IPS-NIHi7 (cell line): ENCODE measurements around the gene GNB1L.
A peak's percentile ranks its signal among the peaks of the same experiment; 100 is the strongest.

Source experiments
- DNase-seq: peaks from one replicate; pipeline ENCODE4 v3.0.0; 2012; ENCODE audit warnings: mixed read lengths; ENCODE audit errors: extremely low spot score

The GNB1L gene

DNA sequence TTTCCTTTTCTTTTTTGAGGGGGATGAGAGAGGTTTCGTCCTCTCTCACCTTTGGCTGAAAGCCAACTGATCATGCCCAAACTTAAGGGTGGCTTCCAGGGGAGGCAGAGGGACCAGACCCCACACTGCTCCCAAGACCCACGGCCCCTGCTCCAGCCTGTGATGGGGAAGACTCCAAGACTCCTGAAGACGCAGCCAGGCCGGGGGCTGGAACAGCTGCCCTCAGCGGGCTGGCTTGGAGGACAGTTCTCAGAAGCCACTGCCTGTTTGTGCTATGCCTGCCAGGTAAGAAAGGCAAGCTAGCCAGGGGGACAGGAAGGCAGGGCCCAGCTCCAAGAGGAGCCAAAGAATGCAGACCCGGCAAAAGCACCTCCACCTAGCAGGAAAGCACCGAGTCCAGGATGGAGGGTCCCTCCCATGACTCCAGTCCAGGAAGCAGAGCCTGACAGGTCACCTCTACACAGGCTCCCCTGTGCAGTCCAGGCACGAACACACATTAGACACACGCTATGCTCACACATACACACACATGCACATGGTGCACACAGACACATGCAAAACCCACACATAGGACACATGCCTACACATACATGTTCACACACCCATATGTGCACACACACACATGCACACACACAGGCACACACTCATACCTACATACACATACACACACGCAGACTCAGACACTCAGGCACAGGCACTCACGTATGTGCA, 31.3 kb downstream of the GNB1L start:
- DNase-seq, result no peak

DNA sequence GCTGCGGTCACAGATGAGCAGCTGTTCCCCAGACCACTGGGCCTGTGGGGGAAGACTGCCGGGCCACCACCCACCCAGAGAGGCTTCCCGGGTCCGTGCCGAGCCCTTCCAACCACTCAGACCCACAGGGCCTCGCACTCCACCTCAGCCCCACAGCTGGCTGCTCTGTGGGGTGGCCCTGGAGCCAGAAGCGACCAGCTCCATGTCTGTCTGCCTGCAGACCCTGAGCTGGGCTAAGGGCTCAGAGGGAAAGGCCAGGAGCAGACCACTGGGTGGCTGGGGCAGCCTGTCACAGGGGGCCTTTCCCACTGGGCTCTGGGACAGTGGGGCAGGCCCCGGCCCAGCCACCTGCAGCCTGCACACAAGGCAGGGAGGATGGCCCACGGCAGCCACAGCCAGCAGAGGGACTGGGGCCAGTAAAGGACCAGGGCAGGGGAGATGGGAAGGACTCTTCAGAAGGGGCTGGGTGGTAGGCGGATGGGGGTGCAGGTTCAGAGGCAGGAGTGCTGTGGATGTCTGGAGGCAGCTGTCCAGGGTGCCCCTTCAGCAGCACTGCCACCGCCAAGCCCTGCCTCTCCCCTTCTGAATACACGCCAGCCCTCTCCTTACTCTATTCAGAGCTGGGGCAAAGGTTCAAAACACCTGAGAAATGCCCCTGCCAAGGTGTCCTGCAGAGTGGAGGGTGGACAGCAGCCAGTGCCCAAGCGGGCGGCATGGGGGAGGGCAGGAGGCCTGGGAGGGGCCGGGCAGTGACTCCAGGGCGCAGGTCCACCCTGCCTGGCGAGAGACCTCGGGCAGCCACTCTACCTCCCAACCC, 32.2 kb downstream of the GNB1L start:
- no peak for DNase-seq

DNA sequence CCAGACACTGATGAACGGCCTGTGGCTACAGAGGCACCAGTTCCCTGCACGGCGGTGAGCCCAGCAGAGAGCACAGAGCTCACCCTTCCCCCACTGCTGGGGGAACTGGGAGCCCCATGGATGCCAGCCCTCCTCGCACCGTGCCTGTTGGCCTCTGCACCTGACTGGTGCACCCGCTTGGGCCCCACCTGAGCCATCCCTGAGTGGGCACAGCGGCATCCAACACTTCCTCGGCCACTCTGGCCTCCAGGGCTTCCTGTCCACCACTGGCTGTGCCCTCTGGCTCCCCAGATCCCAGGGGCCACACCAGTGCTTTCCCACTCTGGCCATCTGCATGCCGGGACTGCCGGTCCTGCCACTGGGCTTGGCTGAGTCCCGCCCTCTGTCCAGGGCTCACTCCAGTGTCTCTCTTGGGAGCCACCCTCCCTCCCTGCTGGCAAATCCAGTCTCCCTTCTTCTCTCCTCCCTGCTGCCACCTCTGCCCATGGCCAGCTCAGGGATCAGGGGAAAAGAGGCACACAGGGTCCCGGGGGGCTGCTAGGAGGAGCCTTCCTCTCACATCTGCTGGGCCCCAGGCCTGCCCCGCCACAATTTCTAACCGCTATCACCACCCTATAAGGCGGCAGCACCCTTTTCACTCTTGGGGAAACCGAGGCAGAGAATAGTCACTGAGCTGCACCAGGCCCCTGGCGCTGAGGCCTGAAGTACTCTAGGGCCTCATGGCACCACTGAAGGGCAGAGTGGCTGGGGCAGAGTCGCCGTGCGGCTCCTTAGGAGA, 33.0 kb downstream of the GNB1L start:
- no peak for DNase-seq

DNA sequence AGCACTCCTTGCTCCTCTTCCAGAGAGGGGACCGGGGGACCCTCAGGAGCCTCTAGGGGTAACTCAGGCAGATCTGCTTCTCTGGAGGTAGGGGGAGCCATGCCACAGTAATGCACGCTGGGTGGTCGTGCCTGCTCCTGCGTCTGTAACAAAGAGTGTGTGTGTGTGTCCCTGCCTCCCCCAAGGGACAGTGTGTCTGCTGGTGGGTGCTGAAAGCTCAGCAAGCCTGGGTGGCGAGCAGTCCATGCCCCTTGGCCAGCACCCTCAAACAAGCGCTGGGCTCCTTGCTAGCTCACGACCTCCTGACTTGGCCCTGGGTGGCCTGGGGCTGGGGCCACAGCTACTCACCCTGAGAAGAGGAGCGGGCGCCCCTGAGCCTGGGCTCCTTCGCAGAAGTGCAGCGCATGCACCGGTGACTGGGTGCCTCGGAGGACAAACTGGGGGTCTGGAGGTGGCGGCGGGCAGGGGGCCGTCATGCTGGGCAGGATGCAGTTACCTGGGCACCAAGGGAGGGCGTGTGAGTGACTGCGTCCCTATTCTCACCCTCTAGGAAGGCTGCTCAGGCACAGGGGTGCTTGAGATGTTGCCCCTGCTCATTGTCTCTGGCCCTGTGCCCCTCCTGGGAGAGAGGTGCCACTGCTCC, 33.7 kb downstream of the GNB1L start:
- peak; percentile 58 for DNase-seq

- no peak for DNase-seq
Measured at GRCh38 chr22:19819911-19820879, 34.5 kb downstream of the GNB1L start.

DNA sequence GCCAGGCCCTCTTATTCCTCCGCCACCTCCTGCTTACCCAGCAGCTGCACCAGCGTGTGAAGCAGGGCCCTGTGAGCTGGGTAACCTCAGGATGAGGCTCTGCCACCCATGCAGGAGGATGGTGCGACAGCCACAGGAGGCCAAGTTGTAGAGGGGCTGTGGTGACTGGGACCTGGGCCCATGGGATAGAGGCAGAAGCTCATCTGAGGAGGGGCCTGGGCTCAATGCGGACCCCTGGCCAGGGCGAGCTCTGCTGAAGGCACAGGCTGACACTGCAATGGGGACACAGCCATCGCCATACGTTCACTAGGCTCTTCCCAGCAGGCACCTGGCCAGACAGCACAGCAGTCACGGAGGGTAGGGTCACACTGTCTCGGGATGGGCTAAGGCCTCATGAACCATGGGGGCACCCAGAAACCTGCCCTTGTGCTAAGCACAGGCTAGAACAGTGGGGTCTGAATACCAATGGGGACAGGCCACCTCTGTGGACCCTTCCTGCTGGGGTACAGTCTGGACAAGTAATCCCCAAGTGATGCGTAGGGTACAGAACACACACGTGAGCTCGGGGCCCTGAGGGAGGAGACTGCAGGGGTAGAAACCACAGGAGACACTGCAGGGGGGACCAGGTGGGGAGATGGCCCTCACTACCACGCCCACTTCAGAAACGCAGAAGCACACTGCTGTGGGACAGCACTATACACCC, 35.3 kb downstream of the GNB1L start:
- DNase-seq, result no peak

DNA sequence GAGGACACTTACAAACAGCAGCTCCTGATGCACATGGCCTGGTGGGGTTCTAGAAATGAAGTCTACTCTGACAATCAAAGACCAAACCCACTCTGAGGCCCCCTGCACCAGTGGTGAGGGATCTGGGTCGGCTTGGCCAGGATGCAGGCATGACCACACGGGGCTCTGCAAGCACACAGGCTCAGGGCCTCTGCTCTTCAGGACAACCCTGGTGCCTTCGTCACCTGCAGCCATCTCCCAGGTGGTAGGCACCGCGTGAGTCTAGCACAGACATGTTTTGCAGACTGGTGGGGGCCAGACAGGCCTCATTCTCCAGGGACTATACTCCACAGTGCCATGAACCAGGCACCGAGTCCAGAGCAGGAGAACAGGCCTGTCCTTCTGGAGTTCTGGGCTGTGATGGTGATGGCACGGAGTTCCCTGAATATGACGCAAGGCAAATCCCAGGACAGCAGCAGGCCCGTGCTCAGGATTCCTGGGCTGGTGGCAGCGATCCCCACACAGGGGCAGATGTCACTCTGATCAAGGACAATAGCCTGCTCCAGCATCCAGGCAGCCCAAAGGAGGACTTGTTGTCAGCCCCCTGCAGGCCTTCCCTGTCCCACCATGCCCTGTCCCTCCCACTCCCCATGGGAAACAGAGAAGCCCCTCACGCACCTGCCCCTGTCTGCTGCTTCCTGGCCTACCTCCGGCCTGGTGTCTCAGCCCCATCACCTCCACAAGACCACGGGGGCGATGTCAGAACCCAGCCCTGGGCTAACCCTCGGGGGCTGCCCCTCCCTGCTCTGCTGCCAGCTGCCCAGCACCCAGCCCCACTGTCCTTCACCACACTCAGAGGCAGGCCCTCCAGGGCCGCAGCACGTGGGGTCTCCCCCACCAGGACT, 36.1 kb downstream of the GNB1L start:
- no peak for DNase-seq

DNA sequence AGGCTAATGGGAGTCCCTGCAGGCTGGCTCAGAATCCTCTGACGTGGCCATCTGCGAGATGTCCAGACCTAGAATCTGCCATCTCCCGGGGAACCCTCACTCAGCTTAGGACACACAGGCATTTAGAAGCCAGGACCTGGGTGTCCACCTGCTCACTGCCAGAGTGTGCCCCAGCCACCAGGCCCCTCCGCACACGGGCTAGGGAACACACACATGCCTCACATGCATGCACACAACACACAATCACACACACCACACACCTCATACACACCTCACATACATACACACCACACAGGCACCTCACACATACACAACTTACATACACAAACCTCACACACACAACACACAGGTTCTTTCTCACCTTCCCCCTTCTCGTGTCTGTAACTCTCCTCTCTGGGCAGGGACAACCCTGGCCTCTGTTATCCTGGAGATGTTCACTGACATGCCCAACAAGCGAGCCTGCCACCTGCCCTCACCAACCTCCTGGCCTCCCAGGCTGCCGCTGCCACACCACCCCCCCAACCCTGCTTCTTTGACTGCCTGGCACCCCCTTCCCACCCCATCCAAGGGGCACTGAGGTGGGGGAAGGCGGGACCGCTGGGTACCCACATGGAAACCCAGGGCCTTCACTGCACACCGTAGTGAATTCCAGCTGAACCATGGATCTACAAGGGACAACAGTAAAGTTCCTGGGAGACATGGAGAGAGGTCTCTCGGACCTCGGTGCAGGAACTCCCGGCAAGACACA, 38.1 kb downstream of the GNB1L start:
- DNase-seq, result no peak

GRCh38 chr22:19815823-19816290, 38.8 kb downstream of the GNB1L start:
- no peak for DNase-seq

DNA sequence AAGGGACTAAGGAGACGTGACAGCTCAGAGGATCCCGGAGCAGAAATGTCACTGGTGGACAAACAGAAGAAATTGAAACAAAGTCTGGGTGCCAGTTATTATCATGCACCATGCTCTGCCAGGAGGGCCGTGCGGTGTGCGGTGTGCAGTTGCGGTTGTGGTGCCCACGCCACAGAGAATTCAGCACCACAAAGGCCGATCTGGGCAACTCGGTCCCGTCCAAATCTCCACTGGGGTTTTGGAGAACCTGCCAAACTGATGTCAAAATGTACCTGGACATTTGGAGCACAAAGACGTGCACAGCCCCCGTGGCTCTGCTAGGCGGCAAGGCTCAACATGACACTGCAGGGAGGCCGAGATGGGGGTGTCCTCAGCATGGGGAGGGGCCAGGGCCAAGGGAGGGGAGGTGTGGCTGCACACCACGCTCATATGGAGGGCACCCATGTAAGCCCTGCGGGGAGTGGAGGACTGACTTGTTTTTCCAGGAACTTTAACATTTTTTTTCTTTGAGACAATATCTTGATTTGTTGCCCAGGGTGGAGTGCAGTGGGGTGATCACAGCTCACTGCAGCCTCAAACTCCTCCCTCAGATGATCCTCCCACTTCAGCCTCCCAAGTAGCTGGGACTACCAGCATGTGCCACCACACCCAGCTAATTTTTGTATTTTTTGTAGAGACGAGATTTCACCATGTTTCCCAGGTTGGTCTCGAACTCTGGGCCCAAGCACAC, 39.4 kb downstream of the GNB1L start:
- no peak for DNase-seq

- DNase-seq, result no peak
Measured at GRCh38 chr22:19814428-19814827, 40.2 kb downstream of the GNB1L start.

- DNase-seq, result no peak
Measured at GRCh38 chr22:19812910-19813309, 41.8 kb downstream of the GNB1L start.

DNA sequence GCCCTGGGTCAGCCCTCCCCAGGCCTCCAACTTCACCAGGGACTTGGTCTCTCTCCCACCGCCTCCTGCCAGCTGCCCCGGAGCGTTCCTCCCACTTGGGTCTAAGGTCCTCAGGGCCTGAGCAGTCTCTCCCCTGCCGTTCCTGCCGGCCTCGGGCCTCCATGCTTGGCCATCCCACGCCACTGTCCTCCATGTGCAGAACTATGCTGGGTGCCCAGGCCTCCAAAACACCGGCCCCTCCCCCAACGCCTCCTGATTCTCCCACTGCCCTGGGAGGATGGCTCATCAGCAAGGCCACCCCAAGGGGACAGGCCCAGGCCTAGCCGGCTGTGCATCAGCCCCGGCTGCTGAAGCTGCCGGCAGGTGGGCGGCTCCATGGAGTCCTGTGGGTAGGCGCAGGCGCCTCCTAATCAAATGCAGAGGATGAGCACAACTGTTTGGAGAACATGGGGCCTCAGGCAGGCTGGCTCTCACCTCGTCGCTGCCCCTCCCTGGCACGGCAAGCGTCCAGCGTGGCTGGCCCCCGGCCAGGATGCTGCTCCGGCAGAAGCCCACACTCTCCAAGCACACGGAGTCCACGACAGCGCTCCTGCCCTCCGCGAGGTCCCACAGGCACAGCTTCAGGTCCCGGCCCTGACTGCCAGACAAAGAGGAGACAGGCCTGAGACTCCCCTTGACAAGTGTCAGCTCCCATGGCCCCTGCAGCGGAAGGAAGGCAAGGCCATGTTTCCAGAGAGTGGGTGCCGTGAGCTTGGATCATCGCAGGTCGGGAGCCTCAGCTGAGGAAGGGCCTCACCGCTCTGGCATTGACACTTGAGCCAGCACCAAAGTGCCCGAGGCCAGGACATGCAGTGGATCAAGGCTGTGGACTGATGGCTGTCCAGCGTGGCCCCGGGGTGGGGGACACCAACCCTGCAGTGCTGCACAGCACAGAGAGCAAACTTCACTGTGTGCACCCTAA, 42.6 kb downstream of the GNB1L start:
- DNase-seq, result no peak

- no peak for DNase-seq
Measured at GRCh38 chr22:19811211-19811621, 43.5 kb downstream of the GNB1L start.

GRCh38 chr22:19810381-19811201, 44.1 kb downstream of the GNB1L start:
- DNase-seq, result peak; percentile 57

DNA sequence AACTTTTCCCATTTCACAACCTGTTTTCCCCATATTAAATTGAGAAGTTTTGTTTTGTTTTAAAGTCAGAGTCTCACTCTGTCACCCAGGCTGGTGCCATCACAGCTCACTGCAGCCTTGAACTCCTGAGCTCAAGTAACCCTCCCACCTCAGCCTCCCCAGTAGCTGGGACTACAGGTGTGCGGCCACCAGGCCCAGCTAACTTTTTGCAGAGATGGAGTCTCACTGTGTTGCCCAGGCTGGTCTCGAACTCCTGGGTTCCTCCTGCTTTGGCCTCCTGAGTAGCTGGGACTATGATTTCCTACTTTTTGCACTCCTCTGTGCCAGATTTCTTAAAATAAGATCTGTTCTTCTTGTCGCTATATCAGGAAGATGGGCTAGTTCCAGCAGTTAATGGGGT, 44.9 kb downstream of the GNB1L start:
- DNase-seq, result no peak
